Measurements from ENCODE around the gene TRIM56.

Gene TRIM56

DNA sequence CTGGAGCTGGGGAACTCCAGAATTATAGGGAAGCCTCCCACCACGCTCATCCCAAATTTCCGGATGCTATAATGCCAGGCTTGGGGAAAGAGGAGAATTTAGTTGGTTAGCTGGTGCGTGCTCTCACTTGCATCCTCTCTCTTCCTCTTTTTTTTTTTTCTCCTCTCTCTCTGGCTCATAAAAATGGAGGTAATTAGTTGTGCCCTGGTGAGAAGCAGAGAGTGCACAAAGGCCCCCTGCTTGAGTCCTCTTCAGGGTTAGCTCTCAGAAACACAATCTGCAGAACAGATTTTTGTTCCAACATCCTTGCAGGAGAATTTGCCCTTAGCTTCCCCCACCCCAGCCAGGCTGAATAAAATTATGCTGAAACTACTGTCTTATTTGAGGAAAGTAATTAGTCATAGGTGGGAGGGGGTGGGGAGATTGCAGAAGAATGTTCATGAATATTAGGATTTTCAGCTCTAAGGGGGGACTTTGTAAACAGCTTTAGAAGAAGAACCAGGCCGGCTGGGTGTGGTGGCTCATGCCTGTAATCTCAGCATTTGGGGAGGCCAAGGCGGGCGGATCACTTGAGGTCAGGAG lies 49.2 kb downstream of the TRIM56 start:
- no peak for DNase-seq

DNA sequence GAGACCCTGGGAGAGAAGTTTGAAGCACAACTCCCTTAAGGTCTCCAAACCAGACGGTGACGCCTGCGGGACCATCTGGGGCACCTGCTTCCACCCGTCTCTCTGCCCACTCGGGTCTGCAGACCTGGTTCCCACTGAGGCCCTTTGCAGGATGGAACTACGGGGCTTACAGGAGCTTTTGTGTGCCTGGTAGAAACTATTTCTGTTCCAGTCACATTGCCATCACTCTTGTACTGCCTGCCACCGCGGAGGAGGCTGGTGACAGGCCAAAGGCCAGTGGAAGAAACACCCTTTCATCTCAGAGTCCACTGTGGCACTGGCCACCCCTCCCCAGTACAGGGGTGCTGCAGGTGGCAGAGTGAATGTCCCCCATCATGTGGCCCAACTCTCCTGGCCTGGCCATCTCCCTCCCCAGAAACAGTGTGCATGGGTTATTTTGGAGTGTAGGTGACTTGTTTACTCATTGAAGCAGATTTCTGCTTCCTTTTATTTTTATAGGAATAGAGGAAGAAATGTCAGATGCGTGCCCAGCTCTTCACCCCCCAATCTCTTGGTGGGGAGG lies 52.5 kb downstream of the TRIM56 start:
- no peak for DNase-seq

DNA sequence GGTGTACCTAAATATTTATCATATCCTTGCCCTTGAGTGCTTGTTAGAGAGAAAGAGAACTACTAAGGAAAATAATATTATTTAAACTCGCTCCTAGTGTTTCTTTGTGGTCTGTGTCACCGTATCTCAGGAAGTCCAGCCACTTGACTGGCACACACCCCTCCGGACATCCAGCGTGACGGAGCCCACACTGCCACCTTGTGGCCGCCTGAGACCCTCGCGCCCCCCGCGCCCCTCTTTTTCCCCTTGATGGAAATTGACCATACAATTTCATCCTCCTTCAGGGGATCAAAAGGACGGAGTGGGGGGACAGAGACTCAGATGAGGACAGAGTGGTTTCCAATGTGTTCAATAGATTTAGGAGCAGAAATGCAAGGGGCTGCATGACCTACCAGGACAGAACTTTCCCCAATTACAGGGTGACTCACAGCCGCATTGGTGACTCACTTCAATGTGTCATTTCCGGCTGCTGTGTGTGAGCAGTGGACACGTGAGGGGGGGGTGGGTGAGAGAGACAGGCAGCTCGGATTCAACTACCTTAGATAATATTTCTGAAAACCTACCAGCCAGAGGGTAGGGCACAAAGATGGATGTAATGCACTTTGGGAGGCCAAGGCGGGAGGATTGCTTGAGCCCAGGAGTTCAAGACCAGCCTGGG lies 53.1 kb downstream of the TRIM56 start:
- DNase-seq = peak; percentile 26 to 67 (median 43)

DNA sequence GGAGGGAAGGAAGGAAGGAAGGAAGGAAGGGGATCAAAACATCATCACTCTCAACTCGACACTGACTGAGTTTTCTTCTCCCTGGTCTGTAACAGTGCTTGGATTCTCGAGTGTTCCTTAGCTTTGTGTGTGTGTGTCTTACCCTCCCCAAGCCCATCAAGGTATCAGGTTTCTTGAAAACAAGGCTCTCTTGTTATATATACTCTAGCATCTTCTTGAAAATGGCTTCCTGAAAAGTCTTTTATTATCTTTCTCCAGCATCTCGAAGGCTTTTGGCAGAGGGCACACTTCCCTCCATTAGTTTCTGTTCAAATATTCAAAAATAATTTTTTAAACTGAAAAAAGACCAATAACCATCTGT lies 55.0 kb downstream of the TRIM56 start:
- no peak for DNase-seq

GRCh38 chr7:101140746-101141382 lies 55.6 kb downstream of the TRIM56 start:
- DNase-seq = no peak
